Measurements from ENCODE around the gene APOA4. TPM values are rescaled to one million over a fixed set of nuclear protein-coding genes. Genes with fewer than 3 reads are reported as not detected.
A peak's percentile ranks its signal among the peaks of the same experiment; 100 is the strongest.

The APOA4 gene
- total and polyA plus RNA-seq, 9 of the 15 experiments (the other 6 are each of a cell fraction or from before 2014, with no cell fraction given), result 0.07 TPM; not detected in 8

DNA sequence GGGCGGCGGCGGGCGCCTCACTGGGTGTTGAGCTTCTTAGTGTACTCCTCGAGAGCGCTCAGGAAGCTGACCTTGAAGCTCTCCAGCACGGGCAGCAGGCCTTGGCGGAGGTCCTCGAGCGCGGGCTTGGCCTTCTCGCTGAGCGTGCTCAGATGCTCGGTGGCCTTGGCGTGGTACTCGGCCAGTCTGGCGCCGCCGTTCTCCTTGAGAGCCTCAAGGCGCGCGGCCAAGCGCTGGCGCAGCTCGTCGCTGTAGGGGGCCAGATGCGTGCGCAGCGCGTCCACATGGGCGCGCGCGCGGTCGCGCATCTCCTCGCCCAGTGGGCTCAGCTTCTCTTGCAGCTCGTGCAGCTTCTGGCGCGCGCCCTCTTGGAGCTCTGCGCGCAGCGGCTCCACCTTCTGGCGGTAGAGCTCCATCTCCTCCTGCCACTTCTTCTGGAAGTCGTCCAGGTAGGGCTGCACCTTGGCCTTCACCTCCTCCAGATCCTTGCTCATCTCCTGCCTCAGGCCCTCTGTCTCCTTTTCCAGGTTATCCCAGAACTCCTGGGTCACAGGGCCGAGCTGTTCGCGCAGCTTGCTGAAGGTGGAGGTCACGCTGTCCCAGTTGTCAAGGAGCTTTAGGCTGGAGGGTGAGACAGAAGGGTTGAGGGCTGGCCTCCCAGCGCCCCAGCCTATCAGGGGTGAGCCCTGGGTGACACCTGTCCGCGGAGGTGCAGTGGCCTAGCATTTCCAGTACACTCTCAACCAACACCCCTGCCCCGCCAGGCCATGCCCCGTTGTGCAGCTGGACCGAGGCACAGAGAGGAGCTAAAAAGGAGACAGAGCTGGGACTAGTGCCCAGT lies 12.9 kb upstream of the APOA4 start (continued):
- TF ChIP-seq MYC (IDR thresholded peaks at IDR 0.05; ENCODE audit: low read depth, low read length), result peak; percentile 73
- TF ChIP-seq MYC (CRISPR knock-in tag; IDR thresholded peaks at IDR 0.05; ENCODE audit: borderline replicate concordance, low read depth), result no peak
- no peak for TF ChIP-seq PML (IDR thresholded peaks at IDR 0.05; ENCODE audit: low read length)
- TF ChIP-seq, protein P1, sequence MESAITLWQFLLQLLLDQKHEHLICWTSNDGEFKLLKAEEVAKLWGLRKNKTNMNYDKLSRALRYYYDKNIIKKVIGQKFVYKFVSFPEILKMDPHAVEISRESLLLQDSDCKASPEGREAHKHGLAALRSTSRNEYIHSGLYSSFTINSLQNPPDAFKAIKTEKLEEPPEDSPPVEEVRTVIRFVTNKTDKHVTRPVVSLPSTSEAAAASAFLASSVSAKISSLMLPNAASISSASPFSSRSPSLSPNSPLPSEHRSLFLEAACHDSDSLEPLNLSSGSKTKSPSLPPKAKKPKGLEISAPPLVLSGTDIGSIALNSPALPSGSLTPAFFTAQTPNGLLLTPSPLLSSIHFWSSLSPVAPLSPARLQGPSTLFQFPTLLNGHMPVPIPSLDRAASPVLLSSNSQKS (CRISPR knock-in tag; IDR thresholded peaks at IDR 0.05), result no peak
- peak in 1 of 2 experiments; percentile 32; a peak in 1 of 4 replicates for TF ChIP-seq HDAC1 (IDR thresholded peaks at IDR 0.05)
- TF ChIP-seq, protein P2, sequence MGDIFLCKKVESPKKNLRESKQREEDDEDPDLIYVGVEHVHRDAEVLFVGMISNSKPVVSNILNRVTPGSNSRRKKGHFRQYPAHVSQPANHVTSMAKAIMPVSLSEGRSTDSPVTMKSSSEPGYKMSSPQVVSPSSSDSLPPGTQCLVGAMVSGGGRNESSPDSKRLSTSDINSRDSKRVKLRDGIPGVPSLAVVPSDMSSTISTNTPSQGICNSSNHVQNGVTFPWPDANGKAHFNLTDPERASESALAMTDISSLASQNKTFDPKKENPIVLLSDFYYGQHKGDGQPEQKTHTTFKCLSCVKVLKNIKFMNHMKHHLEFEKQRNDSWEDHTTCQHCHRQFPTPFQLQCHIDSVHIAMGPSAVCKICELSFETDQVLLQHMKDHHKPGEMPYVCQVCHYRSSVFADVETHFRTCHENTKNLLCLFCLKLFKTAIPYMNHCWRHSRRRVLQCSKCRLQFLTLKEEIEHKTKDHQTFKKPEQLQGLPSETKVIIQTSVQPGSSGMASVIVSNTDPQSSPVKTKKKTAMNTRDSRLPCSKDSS (IDR thresholded peaks at IDR 0.05; ENCODE audit: low read depth, partially characterized antibody), result no peak
- TF ChIP-seq ZNF586 (CRISPR knock-in tag; conservative IDR thresholded peaks at IDR 0.05), result no peak
- TF ChIP-seq NR2C2 (CRISPR knock-in tag; IDR thresholded peaks at IDR 0.05), result no peak
- no peak for TF ChIP-seq NR2C2 (tag; IDR thresholded peaks at IDR 0.05)
- TF ChIP-seq ZNF143 (CRISPR knock-in tag; IDR thresholded peaks at IDR 0.05), result no peak
- no peak for TF ChIP-seq TOE1 (IDR thresholded peaks at IDR 0.05; ENCODE audit: borderline replicate concordance)
- TF ChIP-seq TOE1 (CRISPR knock-in tag; IDR thresholded peaks at IDR 0.05; ENCODE audit: borderline replicate concordance, low read depth), result no peak
- TF ChIP-seq, protein P3, sequence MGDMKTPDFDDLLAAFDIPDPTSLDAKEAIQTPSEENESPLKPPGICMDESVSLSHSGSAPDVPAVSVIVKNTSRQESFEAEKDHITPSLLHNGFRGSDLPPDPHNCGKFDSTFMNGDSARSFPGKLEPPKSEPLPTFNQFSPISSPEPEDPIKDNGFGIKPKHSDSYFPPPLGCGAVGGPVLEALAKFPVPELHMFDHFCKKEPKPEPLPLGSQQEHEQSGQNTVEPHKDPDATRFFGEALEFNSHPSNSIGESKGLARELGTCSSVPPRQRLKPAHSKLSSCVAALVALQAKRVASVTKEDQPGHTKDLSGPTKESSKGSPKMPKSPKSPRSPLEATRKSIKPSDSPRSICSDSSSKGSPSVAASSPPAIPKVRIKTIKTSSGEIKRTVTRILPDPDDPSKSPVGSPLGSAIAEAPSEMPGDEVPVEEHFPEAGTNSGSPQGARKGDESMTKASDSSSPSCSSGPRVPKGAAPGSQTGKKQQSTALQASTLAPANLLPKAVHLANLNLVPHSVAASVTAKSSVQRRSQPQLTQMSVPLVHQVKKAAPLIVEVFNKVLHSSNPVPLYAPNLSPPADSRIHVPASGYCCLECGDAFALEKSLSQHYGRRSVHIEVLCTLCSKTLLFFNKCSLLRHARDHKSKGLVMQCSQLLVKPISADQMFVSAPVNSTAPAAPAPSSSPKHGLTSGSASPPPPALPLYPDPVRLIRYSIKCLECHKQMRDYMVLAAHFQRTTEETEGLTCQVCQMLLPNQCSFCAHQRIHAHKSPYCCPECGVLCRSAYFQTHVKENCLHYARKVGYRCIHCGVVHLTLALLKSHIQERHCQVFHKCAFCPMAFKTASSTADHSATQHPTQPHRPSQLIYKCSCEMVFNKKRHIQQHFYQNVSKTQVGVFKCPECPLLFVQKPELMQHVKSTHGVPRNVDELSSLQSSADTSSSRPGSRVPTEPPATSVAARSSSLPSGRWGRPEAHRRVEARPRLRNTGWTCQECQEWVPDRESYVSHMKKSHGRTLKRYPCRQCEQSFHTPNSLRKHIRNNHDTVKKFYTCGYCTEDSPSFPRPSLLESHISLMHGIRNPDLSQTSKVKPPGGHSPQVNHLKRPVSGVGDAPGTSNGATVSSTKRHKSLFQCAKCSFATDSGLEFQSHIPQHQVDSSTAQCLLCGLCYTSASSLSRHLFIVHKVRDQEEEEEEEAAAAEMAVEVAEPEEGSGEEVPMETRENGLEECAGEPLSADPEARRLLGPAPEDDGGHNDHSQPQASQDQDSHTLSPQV (IDR thresholded peaks at IDR 0.05), result no peak; the same call in 1 of the 2 replicates
- TF ChIP-seq ZNF184 (CRISPR knock-in tag; IDR thresholded peaks at IDR 0.05), result no peak
- no peak for TF ChIP-seq POU5F1 (IDR thresholded peaks at IDR 0.05; ENCODE audit: borderline replicate concordance, low read depth, low read length, partially characterized antibody)
- TF ChIP-seq BCOR (IDR thresholded peaks at IDR 0.05), result no peak
- TF ChIP-seq HEY1 (CRISPR knock-in tag; IDR thresholded peaks at IDR 0.05; ENCODE audit: borderline replicate concordance), result no peak
- no peak for TF ChIP-seq RFX5 (IDR thresholded peaks at IDR 0.05; ENCODE audit: low read depth, low read length)
- TF ChIP-seq RAD51 (IDR thresholded peaks at IDR 0.05; ENCODE audit: borderline replicate concordance, low read depth), result no peak
- no peak for TF ChIP-seq TFAM (CRISPR knock-in tag; conservative IDR thresholded peaks at IDR 0.05)
